DND-41 (cell line): Measurements from ENCODE around the gene OSBPL5.

Source experiments
- ATAC-seq: fragments of 200-7000 bp; cut with Tn5 transposase; 3 replicates; pipeline ENCODE4 v1.9.1; 2021; ENCODE audit warnings: low read depth; ENCODE audit not compliant: insufficient read depth
- DNase-seq: peaks from one replicate; pipeline ENCODE4 v3.0.0-alpha.2; 2020
- H2AFZ ChIP-seq: 2 replicates; pipeline ENCODE4 v1.6.0; 2012; ENCODE audit warnings: low read depth, low read length
- H3K27ac ChIP-seq: 2 replicates; pipeline ENCODE4 v1.5.1; 2012; ENCODE audit warnings: low read length, inconsistent platforms
- H3K27me3 ChIP-seq: fragments of 200-600 bp; sonication (generic); 2 replicates; pipeline ENCODE4 v1.6.0; 2012; ENCODE audit warnings: low read length, mild to moderate bottlenecking, inconsistent platforms; ENCODE audit not compliant: insufficient read depth, poor library complexity
- H3K36me3 ChIP-seq: 2 replicates; pipeline ENCODE4 v1.5.1; 2012; ENCODE audit warnings: low read length, inconsistent platforms; ENCODE audit not compliant: insufficient read depth
- H3K4me1 ChIP-seq: 2 replicates; pipeline ENCODE4 v1.5.1; 2012; ENCODE audit warnings: mild to moderate bottlenecking, low read length; ENCODE audit not compliant: insufficient read depth
- H3K4me2 ChIP-seq: 2 replicates; pipeline ENCODE4 v1.6.0; 2012; ENCODE audit warnings: mild to moderate bottlenecking, moderate library complexity, low read length, inconsistent platforms; ENCODE audit not compliant: insufficient read depth
- H3K4me3 ChIP-seq, 2 experiments: fragments of 200-600 bp in 1 of 2; shearing (Covaris generic) in 1 of 2; 2 replicates each; pipeline ENCODE4 v1.5.1; 2012 to 2016; ENCODE audit warnings: inconsistent platforms in 2 of 2, low read length in 2 of 2, mild to moderate bottlenecking in 2 of 2, low read depth in 1 of 2, moderate library complexity in 1 of 2
- H3K79me2 ChIP-seq: 2 replicates; pipeline ENCODE4 v1.6.0; 2012; ENCODE audit warnings: low read length, inconsistent platforms; ENCODE audit not compliant: insufficient read depth
- H3K9ac ChIP-seq: 2 replicates; pipeline ENCODE4 v1.6.0; 2012; ENCODE audit warnings: low read depth, mild to moderate bottlenecking, inconsistent platforms, low read length, moderate library complexity
- H3K9me3 ChIP-seq: 2 replicates; pipeline ENCODE4 v1.5.1; 2012; ENCODE audit warnings: low read length, moderate library complexity, mild to moderate bottlenecking, inconsistent platforms; ENCODE audit not compliant: insufficient read depth, severe bottlenecking
- H4K20me1 ChIP-seq: 2 replicates; pipeline ENCODE4 v1.6.0; 2012; ENCODE audit warnings: low read length; ENCODE audit not compliant: insufficient read depth
- CTCF ChIP-seq: IDR thresholded peaks from 2 replicates; pipeline ENCODE4 v1.5.1; 2012; ENCODE audit warnings: borderline replicate concordance, low read length, moderate library complexity, mild to moderate bottlenecking; ENCODE audit not compliant: poor library complexity, severe bottlenecking; ENCODE audit errors: extremely low read depth
- EZH2 ChIP-seq: IDR thresholded peaks from 3 replicates; pipeline ENCODE4 v1.6.1; 2012; ENCODE audit warnings: borderline replicate concordance, low read depth, mild to moderate bottlenecking, moderate library complexity, low read length, inconsistent platforms; ENCODE audit not compliant: severe bottlenecking

Gene OSBPL5

GRCh38 chr11:3095712-3096361, 69.3 kb downstream of the OSBPL5 start:
- no peaks in the 10 kb centered on the region for H3K9me3 ChIP-seq
- H3K9ac ChIP-seq: no peak overlapping the region
- no peaks in the 10 kb centered on the region for H3K79me2 ChIP-seq
- H3K27me3 ChIP-seq: no peaks in the 10 kb centered on the region
- ATAC-seq (no peak), DNase-seq (no peak)
- H3K4me1 ChIP-seq: no peaks in the 10 kb centered on the region
- no peak for TF ChIP-seq CTCF
- no peak for TF ChIP-seq EZH2
- H3K27ac ChIP-seq: no peak overlapping the region
- H3K4me2 ChIP-seq: no peak overlapping the region
- peaks cover 69% of the 10 kb centered on the region for H3K36me3 ChIP-seq
- H4K20me1 ChIP-seq: peaks cover 20% of the 10 kb centered on the region
- no peak overlapping the region for H2AFZ ChIP-seq
- no peak overlapping the region for H3K4me3 ChIP-seq

GRCh38 chr11:3094223-3094824, 70.8 kb downstream of the OSBPL5 start:
- Histone ChIP-seq H3K27me3 (no peaks in the 10 kb centered on the region), H3K9me3 (no peaks in the 10 kb centered on the region), H3K79me2 (no peaks in the 10 kb centered on the region), H3K4me2 (no peak overlapping the region), H3K9ac (no peak overlapping the region), H2AFZ (no peak overlapping the region), H4K20me1 (peaks cover 21% of the 10 kb centered on the region), H3K36me3 (peaks cover 72% of the 10 kb centered on the region), H3K27ac (no peak overlapping the region), H3K4me1 (no peaks in the 10 kb centered on the region), H3K4me3 (no peak overlapping the region)
- TF ChIP-seq CTCF (no peak), EZH2 (no peak)
- ATAC-seq (no peak), DNase-seq (no peak)

GRCh38 chr11:3093281-3094191, 71.6 kb downstream of the OSBPL5 start:
- Histone ChIP-seq H3K79me2 (no peaks in the 10 kb centered on the region), H3K9me3 (no peaks in the 10 kb centered on the region), H3K4me2 (no peak overlapping the region)

More at GRCh38 chr11:3093281-3094191, 71.6 kb downstream of the OSBPL5 start:
- ATAC-seq: no peak
- H3K4me3 ChIP-seq: no peak overlapping the region
- H4K20me1 ChIP-seq: peaks cover 21% of the 10 kb centered on the region
- H3K9ac ChIP-seq: no peak overlapping the region
- H2AFZ ChIP-seq: no peak overlapping the region
- H3K36me3 ChIP-seq: peaks cover 73% of the 10 kb centered on the region
- TF ChIP-seq CTCF (no peak), EZH2 (no peak)
- H3K27ac ChIP-seq: no peak overlapping the region
- DNase-seq: no peak
- H3K4me1 ChIP-seq: no peaks in the 10 kb centered on the region
- no peaks in the 10 kb centered on the region for H3K27me3 ChIP-seq
